ENCODE results near the gene VPS16.

VPS16 gene

DNA sequence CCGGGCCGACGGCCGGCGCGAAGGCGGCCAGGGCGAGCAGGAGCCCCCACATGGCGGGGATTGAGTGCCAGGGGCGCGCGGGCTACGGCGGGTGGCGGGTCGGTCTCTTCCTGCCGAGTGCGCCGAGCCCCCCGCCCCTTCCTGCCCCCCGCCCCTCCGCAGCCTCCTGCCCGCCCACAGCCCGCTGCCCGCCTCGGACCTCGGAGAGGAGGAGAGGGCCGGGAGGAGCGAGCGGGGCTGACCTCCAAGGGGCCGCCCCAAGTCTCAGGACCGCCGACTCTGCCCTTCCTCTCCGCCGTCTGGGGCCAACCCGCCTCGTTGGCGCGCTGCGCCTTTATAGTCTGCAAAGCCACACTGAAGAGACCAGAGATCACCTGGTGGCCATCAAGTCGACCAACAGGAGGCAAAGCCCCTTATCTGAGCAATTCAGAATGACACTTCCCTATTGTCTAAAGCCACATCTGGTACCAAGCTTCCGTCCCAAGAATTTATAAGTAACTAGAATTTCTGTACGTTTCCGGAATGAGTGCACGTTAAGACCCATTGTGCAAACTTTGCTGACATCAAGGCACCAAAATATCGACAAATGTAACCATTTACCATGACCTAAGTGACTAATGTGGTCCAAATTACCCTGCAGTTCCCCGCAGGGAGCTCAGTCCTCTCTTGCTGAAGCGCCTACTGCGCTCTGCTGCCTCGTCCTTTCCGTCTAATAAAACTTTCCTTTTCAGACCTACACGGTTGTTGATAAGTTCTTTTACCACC is 39.8 kb upstream of the VPS16 start, which contains the start of gene CPXM1:
Gene CPXM1 (minus strand): TSS at position 107 of the 765 bp plus-strand sequence. CDS start 55 bp downstream, at position 52.
- ChIA-PET CTCF (interaction anchor here (1.0 to 1.4 kb wide), 6 partner anchors 12 to 92 kb away, joined by 3 to 9 read pairs (median 3); partner anchors contain the start of gene C20orf141), POLR2A (interaction anchor here (0.6 to 2.5 kb wide), 11 partner anchors 9 to 1954 kb away, joined by 3 to 9 read pairs (median 4); partner anchors contain the start of genes C20orf141, PCED1A and VPS16)
- DNase-seq, result peak; percentile 93 to 99 (median 98)
- H3K9me3 ChIP-seq (ENCODE audit: control extremely low read depth in 1 of 5, control insufficient read depth in 4 of 5, insufficient read depth in 2 of 5, low read depth in 1 of 5, low read length in 4 of 5), result no peaks in the 10 kb centered on the region
- H3K4me1 ChIP-seq (ENCODE audit: control extremely low read depth in 1 of 4, control insufficient read depth in 4 of 4, insufficient read depth in 4 of 4, low read length in 3 of 4), result peaks cover 0 to 54% (median 41%) of the 10 kb centered on the region in 4 experiments
- H3K4me3 ChIP-seq (ENCODE audit: control insufficient read depth in 1 of 7, extremely low read depth in 1 of 7, insufficient read depth in 4 of 7, low read depth in 2 of 7, low read length in 6 of 7), result peak within 1 kb of the TSS; percentile 60 to 95 (median 86)
- 0% methylated on average over 23 of the region's 52 CpGs for WGBS (ENCODE audit: insufficient coverage)
- H3K36me3 ChIP-seq (ENCODE audit: control insufficient read depth in 4 of 4, insufficient read depth in 4 of 4, low read length in 3 of 4), result peaks cover 5 to 32% (median 26%) of the 10 kb centered on the region in 4 experiments
- peak within 1 kb of the TSS; percentile 79 to 88 for H3K27ac ChIP-seq (ENCODE audit: insufficient read depth in 1 of 2, low read depth in 1 of 2, low read length in 2 of 2, poor library complexity in 1 of 2, severe bottlenecking in 2 of 2)
- peaks cover 0 to 14% (median 6%) of the 10 kb centered on the region in 5 experiments for H3K27me3 ChIP-seq (replicated peaks in 2 of 5; ENCODE audit: control insufficient read depth in 4 of 5, insufficient read depth in 5 of 5, low read length in 4 of 5)

DNA sequence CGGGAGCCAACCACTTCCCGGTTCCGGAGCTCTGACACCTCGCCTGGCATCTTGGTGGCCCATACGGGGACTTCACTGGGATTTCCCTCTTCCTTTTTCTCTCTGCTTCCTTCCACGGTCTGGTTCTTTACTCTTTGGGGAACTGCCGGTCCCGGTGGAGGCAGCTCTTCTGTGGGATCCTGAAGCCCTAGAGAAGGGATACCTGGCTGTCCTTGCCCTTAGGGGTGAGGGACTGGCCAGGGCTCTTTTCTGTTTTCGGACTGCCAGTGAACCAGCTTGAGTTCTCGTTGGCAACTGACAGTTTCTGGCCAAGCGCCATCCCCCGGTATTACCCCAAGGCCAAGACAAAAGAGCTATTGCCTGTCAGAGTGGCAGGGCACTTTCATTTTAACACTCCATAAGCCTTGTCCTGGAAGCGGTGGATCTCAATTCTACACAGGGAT is 39.2 kb upstream of the VPS16 start:
- peaks cover 0 to 54% (median 41%) of the 10 kb centered on the region in 4 experiments for H3K4me1 ChIP-seq (ENCODE audit: control extremely low read depth in 1 of 4, control insufficient read depth in 4 of 4, insufficient read depth in 4 of 4, low read length in 3 of 4)
- CTCF ChIA-PET, result interaction anchor here (1.0 to 1.4 kb wide), 6 partner anchors 11 to 92 kb away, joined by 3 to 9 read pairs (median 3); partner anchors contain the start of gene C20orf141
- POLR2A ChIA-PET, result interaction anchor here (0.7 to 2.5 kb wide), 10 partner anchors 9 to 107 kb away, joined by 3 to 9 read pairs (median 4); partner anchors contain the start of genes C20orf141, PCED1A and VPS16
- peak in 1 of 3 donors; percentile 72 for DNase-seq
- H3K36me3 ChIP-seq (ENCODE audit: control insufficient read depth in 4 of 4, insufficient read depth in 4 of 4, low read length in 3 of 4), result peaks cover 5 to 26% (median 21%) of the 10 kb centered on the region in 4 experiments
- H3K4me3 ChIP-seq (ENCODE audit: control insufficient read depth in 1 of 7, extremely low read depth in 1 of 7, insufficient read depth in 4 of 7, low read depth in 2 of 7, low read length in 6 of 7), result peak overlapping the region; percentile 60 to 95 (median 85)
- H3K27me3 ChIP-seq (replicated peaks in 2 of 5; ENCODE audit: control insufficient read depth in 4 of 5, insufficient read depth in 5 of 5, low read length in 4 of 5), result peaks cover 0 to 20% (median 10%) of the 10 kb centered on the region in 5 experiments
- H3K9me3 ChIP-seq (ENCODE audit: control extremely low read depth in 1 of 5, control insufficient read depth in 4 of 5, insufficient read depth in 2 of 5, low read depth in 1 of 5, low read length in 4 of 5), result no peaks in the 10 kb centered on the region
- WGBS (ENCODE audit: insufficient coverage), result 1% methylated on average over 13 of the region's 13 CpGs
- H3K27ac ChIP-seq (ENCODE audit: insufficient read depth in 1 of 2, low read depth in 1 of 2, low read length in 2 of 2, poor library complexity in 1 of 2, severe bottlenecking in 2 of 2), result peak overlapping the region; percentile 79 to 88

DNA sequence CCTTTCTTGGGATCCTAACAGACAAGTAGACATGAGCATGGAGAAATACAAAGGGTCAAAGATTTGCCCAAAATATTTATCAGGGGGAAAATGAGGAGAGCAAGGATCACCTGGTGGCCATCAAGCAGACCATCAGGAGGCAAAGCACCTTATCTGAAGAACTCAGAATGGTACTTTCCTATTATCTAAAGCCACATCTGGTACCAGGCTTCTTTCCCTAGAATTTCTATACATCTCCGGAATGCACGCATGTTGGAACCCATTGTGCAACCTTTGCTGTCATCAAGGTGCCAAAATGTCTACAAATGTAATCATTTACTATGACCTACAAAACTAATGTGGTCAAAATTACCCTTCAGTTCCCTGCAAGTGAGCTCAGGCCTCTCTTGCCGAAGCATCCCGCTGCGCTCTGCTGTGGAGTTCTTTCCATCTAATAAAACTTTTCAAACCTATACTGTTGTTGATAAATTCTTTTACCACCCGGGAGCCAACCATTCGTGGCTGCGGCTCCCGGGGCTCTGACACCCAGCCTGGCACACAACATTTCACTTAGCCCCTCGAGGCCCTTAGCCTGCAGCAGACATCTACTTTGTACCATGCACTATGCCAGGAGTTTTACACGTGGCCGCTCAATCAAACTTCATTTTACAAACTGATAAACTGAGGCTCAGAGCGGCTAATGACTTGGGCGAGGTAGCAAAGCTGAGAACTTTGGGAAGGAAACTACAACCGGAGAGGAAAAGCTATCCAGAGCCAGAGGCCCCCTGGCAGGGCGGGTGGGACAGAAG is 36.3 kb upstream of the VPS16 start:
- DNase-seq, result no peak
- Histone ChIP-seq H3K4me1 (ENCODE audit: control extremely low read depth in 1 of 4, control insufficient read depth in 4 of 4, insufficient read depth in 4 of 4, low read length in 3 of 4) (peaks cover 0 to 36% (median 27%) of the 10 kb centered on the region in 4 experiments), H3K36me3 (ENCODE audit: control insufficient read depth in 4 of 4, insufficient read depth in 4 of 4, low read length in 3 of 4) (no peaks in the 10 kb centered on the region), H3K27me3 (replicated peaks in 2 of 5; ENCODE audit: control insufficient read depth in 4 of 5, insufficient read depth in 5 of 5, low read length in 4 of 5) (peaks cover 2 to 28% (median 12%) of the 10 kb centered on the region in 5 experiments), H3K4me3 (ENCODE audit: control insufficient read depth in 1 of 7, extremely low read depth in 1 of 7, insufficient read depth in 4 of 7, low read depth in 2 of 7, low read length in 6 of 7) (peak overlapping the region in 1 of 7 experiments; percentile 45), H3K9me3 (ENCODE audit: control extremely low read depth in 1 of 5, control insufficient read depth in 4 of 5, insufficient read depth in 2 of 5, low read depth in 1 of 5, low read length in 4 of 5) (no peaks in the 10 kb centered on the region), H3K27ac (ENCODE audit: insufficient read depth in 1 of 2, low read depth in 1 of 2, low read length in 2 of 2, poor library complexity in 1 of 2, severe bottlenecking in 2 of 2) (no peak overlapping the region)
- WGBS (ENCODE audit: insufficient coverage), result 76% methylated on average over 12 of the region's 16 CpGs
- CTCF ChIA-PET, result interaction anchor here (1.3 to 1.5 kb wide), 2 partner anchors 25 to 55 kb away, joined by 3 to 5 read pairs; no protein-coding TSS in a partner anchor
- POLR2A ChIA-PET, result no interaction called here

DNA sequence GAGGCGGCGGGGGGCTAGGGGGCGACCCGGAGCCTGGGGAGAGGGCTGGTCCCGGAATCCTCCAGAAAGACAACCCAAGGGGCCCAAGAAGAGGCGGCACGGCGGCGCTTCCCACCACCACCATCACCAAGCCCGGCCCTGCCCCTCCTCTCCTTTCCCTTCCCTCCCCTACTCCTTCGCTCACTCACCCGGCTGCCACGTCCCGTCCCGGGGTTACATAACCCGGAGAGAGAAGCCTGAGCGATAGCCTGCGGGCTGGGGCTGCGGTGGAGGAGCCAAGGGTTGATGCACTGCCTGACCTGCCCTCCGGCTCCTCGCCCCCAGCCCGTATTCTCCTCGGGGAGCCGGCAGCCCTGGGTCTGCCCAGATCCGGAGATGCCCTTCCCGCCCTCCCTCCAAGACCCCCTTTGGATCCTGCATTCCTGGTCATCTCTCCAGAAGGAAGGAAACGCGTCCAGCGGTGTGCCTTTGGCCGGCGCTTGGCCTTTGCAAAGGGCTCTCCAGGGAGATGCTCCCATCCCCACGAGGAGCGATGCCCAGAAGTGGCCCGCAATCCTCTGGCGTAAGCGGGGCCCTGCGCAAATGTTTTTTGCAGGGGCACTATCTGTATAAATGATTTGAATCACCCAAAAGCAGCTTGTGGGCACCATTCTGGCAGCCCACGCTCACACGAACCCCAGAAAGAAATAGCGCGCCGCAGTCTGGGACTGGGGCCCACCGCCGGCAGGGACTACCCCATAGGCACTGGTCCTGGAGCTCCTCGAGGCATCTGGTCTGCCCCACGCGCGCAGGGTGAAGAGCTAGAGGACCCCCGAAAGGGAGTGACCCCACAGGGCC is 35.5 kb upstream of the VPS16 start:
- Histone ChIP-seq H3K27ac (ENCODE audit: insufficient read depth in 1 of 2, low read depth in 1 of 2, low read length in 2 of 2, poor library complexity in 1 of 2, severe bottlenecking in 2 of 2) (no peak overlapping the region), H3K4me1 (ENCODE audit: control extremely low read depth in 1 of 4, control insufficient read depth in 4 of 4, insufficient read depth in 4 of 4, low read length in 3 of 4) (peaks cover 0 to 28% (median 19%) of the 10 kb centered on the region in 4 experiments), H3K27me3 (replicated peaks in 2 of 5; ENCODE audit: control insufficient read depth in 4 of 5, insufficient read depth in 5 of 5, low read length in 4 of 5) (peaks cover 2 to 28% (median 12%) of the 10 kb centered on the region in 5 experiments), H3K9me3 (ENCODE audit: control extremely low read depth in 1 of 5, control insufficient read depth in 4 of 5, insufficient read depth in 2 of 5, low read depth in 1 of 5, low read length in 4 of 5) (no peaks in the 10 kb centered on the region), H3K4me3 (ENCODE audit: control insufficient read depth in 1 of 7, extremely low read depth in 1 of 7, insufficient read depth in 4 of 7, low read depth in 2 of 7, low read length in 6 of 7) (peak overlapping the region in 3 of 7 experiments; percentile 38 to 45 (median 43)), H3K36me3 (ENCODE audit: control insufficient read depth in 4 of 4, insufficient read depth in 4 of 4, low read length in 3 of 4) (no peaks in the 10 kb centered on the region)
- DNase-seq, result peak in 2 of 3 donors; percentile 59 to 63
- POLR2A ChIA-PET, result interaction anchor here (0.6 kb wide), 1 partner anchor 94 kb away, joined by 3 read pairs; no protein-coding TSS in a partner anchor
- whole genome bisulfite sequencing (ENCODE audit: insufficient coverage), result 29% methylated on average over 31 of the region's 49 CpGs
- CTCF ChIA-PET, result interaction anchor here (1.3 kb wide), 1 partner anchor 54 kb away, joined by 3 read pairs; no protein-coding TSS in a partner anchor

DNA sequence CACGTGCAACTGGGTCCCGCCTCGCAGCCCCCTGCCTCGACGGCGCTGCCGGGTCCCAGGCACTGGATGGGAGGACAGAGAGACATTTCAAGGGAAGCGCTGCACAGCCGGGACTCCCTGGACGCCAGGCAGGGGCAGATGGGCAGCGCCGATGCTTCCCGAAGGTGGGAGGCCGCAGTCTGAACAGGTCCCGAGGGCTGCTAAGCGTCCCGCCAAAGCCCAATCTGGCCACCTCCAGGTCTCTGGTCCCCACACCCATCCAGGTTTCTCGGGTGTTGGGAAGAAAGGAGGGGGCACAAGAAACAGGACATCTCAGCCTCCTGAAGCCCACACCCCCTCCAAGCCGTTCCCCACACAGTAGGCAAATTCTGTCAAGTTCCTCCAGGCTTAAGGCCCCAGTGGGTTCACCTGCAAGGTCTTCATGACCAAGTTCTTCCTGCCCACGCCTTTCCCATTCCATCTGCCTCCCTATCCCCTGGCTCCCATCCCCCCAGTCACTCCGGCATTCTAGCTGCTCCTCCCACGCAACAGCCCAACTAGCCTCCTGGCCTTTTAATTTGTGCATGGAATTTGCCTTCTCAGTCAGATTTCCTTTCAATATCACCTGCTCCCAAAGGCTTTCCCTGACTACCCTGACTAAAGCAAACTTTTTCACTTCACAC is 34.7 kb upstream of the VPS16 start:
- DNase-seq, result no peak
- WGBS (ENCODE audit: insufficient coverage), result 68% methylated on average over 20 of the region's 22 CpGs
- H3K27ac ChIP-seq (ENCODE audit: insufficient read depth in 1 of 2, low read depth in 1 of 2, low read length in 2 of 2, poor library complexity in 1 of 2, severe bottlenecking in 2 of 2), result no peak overlapping the region
- POLR2A ChIA-PET, result interaction anchor here (0.6 to 0.7 kb wide), 2 partner anchors 12 to 95 kb away, joined by 3 read pairs; no protein-coding TSS in a partner anchor
- no peak overlapping the region for H3K4me3 ChIP-seq (ENCODE audit: control insufficient read depth in 1 of 7, extremely low read depth in 1 of 7, insufficient read depth in 4 of 7, low read depth in 2 of 7, low read length in 6 of 7)
- H3K4me1 ChIP-seq (ENCODE audit: control extremely low read depth in 1 of 4, control insufficient read depth in 4 of 4, insufficient read depth in 4 of 4, low read length in 3 of 4), result peaks cover 0 to 26% (median 16%) of the 10 kb centered on the region in 4 experiments
- peaks cover 2 to 28% (median 12%) of the 10 kb centered on the region in 5 experiments for H3K27me3 ChIP-seq (replicated peaks in 2 of 5; ENCODE audit: control insufficient read depth in 4 of 5, insufficient read depth in 5 of 5, low read length in 4 of 5)
- CTCF ChIA-PET, result no interaction called here
- no peaks in the 10 kb centered on the region for H3K9me3 ChIP-seq (ENCODE audit: control extremely low read depth in 1 of 5, control insufficient read depth in 4 of 5, insufficient read depth in 2 of 5, low read depth in 1 of 5, low read length in 4 of 5)
- no peaks in the 10 kb centered on the region for H3K36me3 ChIP-seq (ENCODE audit: control insufficient read depth in 4 of 4, insufficient read depth in 4 of 4, low read length in 3 of 4)

Data from common myeloid progenitor, CD34-positive (primary cell).